22Rv1 (cell line): Measurements from ENCODE around the gene ITPKC.

Experiments
- ZFX ChIP-seq: fragments of 450-650 bp; IDR thresholded peaks from 2 replicates; pipeline ENCODE4 v1.6.1; 2017; ENCODE audit warnings: antibody characterized with exemption, borderline replicate concordance
- TF ChIP-seq, protein P1 (sequence below): fragments of 450-650 bp; IDR thresholded peaks from 2 replicates; pipeline ENCODE4 v1.5.1; 2017; ENCODE audit warnings: mild to moderate bottlenecking

DNA sequence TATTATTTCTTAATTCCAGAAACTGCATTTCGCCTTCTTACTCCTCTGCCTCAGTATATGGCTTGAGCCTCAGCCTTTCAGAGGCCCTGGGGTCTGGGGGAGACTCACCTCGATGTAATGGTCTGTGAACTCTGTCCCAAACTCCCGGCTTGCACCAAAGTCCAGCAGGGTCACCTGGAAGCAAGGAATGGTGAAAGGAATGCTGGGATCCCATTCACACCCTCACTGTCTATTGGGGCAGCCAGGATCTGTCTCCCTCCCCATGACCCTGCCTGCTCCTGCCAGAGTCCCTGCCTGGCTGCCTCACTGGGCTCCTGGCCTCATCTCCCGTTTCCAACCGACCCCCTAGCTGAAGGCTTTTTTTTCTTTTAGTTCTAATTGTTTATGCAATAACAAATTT is 21.0 kb upstream of the ITPKC start:
- TF ChIP-seq, protein P1, sequence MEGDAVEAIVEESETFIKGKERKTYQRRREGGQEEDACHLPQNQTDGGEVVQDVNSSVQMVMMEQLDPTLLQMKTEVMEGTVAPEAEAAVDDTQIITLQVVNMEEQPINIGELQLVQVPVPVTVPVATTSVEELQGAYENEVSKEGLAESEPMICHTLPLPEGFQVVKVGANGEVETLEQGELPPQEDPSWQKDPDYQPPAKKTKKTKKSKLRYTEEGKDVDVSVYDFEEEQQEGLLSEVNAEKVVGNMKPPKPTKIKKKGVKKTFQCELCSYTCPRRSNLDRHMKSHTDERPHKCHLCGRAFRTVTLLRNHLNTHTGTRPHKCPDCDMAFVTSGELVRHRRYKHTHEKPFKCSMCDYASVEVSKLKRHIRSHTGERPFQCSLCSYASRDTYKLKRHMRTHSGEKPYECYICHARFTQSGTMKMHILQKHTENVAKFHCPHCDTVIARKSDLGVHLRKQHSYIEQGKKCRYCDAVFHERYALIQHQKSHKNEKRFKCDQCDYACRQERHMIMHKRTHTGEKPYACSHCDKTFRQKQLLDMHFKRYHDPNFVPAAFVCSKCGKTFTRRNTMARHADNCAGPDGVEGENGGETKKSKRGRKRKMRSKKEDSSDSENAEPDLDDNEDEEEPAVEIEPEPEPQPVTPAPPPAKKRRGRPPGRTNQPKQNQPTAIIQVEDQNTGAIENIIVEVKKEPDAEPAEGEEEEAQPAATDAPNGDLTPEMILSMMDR = no peak
- no peak for TF ChIP-seq ZFX
